HFFc6 (cell line): ENCODE results near the gene CYTH4. TPM values are rescaled to one million over a fixed set of nuclear protein-coding genes. Genes with fewer than 3 reads are reported as not detected.

Source experiments
- DNase-seq: peaks from one replicate; pipeline ENCODE4 v3.0.0-alpha.2; 2018
- H3K27ac Mint-ChIP-seq: 2 replicates; pipeline ENCODE4 v1.8.0; 2020; ENCODE audit warnings: mild to moderate bottlenecking, mixed read lengths
- H3K27me3 Mint-ChIP-seq: 2 replicates; pipeline ENCODE4 v1.8.0; 2021; ENCODE audit warnings: mild to moderate bottlenecking, moderate library complexity, mixed read lengths; ENCODE audit not compliant: insufficient read depth
- H3K36me3 Mint-ChIP-seq: 2 replicates; pipeline ENCODE4 v1.8.0; 2021; ENCODE audit warnings: low read depth, mixed read lengths
- H3K4me1 Mint-ChIP-seq: 2 replicates; pipeline ENCODE4 v1.8.0; 2020; ENCODE audit warnings: low read depth, mixed read lengths
- H3K4me3 Mint-ChIP-seq: 2 replicates; pipeline ENCODE4 v1.8.0; 2020; ENCODE audit warnings: mild to moderate bottlenecking, moderate library complexity, mixed read lengths
- H3K9me3 Mint-ChIP-seq: 2 replicates; pipeline ENCODE4 v1.8.0; 2020; ENCODE audit warnings: mild to moderate bottlenecking, mixed read lengths
- total RNA-seq, 6 experiments: library from RNA; stranded (reverse); fragmentation: NEBNext Ultra II Directional; extraction: Animal tissue kit (Norgen Biotek cat#: 25700); gene quantifications; 2 replicates in 1 of 6; 3 replicates in 5 of 6; pipeline ENCODE4 v1.2.3, GENCODE V29; 2021
- TF ChIP-seq, protein P1 (sequence below): fragments of 200-600 bp; sonication (generic); IDR thresholded peaks from 2 replicates; pipeline ENCODE4 v1.5.0; 2021; ENCODE audit warnings: antibody characterized with exemption, mild to moderate bottlenecking

CYTH4 gene
- total RNA-seq, 6 experiments from 2014 or later = 0.28 TPM; not detected in 5

DNA sequence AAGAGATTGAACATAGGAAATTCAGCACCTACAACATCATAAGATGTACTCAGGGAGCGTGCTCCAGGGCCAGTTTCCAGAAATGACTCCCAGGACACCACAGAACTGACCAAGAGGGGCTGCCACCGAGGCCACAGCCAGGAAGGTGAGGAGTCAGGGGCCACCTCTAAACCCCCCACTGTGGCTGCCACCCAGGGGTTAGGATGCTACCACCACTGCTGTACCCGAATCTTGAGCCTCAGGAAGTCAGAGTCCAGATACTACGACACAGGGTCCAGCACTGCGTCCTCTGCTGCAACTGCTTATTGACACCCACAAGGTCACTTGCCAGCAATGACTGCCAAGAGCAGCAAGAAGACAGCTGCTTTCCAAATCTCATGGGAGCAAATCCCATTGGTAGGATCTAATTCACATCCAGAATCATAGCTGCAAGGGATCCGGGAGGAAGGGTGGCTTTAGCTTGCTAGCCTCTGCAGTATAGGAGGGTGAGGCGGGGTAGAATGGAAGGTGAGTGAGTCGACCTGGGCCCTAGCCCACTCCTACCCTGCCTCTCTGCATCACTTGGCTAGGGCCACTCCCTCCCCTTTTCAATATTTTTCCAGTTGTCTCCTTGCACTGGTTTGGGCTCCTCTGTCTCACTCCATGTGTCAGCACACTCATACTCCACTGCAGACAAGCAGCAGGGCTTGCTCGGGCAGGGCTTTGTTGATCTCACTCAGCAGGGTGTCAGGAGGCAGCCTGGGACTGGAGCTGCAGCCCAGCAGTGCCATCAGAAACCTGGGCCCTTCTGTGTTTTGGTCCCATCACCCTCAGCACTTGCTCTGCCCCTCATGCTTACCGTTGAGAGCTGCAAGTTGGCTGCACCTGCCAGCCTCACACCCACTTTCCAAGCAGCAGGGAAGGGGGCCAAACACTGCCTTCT, 18.1 kb upstream of the CYTH4 start:
- H3K4me3 Mint-ChIP-seq = no peak overlapping the region

DNA sequence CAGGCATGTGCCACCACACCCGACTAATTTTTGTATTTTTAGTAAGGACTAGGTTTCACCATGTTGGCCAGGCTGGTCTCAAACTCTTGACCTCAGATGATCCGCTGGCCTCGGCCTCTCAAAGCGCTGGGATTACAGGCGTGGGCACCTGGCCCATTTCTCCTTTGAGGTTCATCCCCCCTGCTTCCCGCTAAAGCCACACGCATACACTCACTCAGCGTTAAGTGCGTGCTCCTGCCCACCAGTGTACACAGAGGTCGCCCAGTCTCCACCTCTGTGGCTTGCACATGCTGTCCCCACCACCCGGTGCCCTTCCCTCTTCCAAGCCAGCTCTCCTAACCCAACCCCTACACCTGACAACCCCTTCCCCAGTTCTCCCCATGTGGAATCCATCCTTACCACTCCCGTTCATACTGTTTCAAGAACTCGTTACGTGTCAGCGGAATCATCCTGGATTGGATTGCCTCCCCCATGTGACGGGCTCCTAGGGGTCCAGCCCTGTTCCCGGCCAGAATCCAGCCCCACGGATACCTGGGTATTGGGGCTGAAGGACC, 15.7 kb upstream of the CYTH4 start:
- TF ChIP-seq, protein P1, sequence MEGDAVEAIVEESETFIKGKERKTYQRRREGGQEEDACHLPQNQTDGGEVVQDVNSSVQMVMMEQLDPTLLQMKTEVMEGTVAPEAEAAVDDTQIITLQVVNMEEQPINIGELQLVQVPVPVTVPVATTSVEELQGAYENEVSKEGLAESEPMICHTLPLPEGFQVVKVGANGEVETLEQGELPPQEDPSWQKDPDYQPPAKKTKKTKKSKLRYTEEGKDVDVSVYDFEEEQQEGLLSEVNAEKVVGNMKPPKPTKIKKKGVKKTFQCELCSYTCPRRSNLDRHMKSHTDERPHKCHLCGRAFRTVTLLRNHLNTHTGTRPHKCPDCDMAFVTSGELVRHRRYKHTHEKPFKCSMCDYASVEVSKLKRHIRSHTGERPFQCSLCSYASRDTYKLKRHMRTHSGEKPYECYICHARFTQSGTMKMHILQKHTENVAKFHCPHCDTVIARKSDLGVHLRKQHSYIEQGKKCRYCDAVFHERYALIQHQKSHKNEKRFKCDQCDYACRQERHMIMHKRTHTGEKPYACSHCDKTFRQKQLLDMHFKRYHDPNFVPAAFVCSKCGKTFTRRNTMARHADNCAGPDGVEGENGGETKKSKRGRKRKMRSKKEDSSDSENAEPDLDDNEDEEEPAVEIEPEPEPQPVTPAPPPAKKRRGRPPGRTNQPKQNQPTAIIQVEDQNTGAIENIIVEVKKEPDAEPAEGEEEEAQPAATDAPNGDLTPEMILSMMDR = no peak
- Mint-ChIP-seq H3K4me3 (peak overlapping the region; percentile 90), H3K4me1 (peaks cover 23% of the 10 kb centered on the region), H3K27me3 (peaks cover 19% of the 10 kb centered on the region), H3K36me3 (peaks cover 8% of the 10 kb centered on the region), H3K27ac (no peak overlapping the region), H3K9me3 (peaks cover 23% of the 10 kb centered on the region)
- DNase-seq = no peak

More for the DNA sequence above, 18.1 kb upstream of the CYTH4 start:
- Mint-ChIP-seq H3K27me3 (peaks cover 27% of the 10 kb centered on the region), H3K9me3 (peaks cover 23% of the 10 kb centered on the region), H3K27ac (no peak overlapping the region), H3K4me1 (peaks cover 28% of the 10 kb centered on the region), H3K36me3 (peaks cover 8% of the 10 kb centered on the region)
- no peak for DNase-seq
- TF ChIP-seq, protein P1 = no peak

DNA sequence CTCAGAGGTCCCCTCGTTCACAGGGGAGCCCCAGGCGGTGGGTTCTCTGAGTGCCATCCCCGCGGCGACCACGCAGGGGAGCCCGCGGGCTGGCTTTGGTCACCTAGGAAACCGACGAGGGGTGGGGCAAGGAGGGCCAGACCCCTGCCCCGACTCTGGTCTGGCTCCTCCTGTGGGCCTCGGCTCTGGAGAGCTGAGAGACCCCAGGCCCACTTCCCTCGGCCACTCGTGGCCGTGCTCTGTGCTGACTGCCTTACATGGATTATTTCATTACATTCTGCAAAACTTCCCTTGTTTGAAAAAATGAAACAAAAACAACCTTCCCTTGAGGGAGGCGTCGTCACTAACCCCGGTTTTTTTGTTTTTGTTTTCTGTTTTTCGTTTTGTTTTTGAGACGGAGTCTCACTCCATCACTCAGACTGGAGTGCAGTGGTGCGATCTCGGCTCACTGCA, 15.1 kb upstream of the CYTH4 start:
- Mint-ChIP-seq H3K4me1 (peaks cover 28% of the 10 kb centered on the region), H3K4me3 (peak overlapping the region; percentile 90), H3K27ac (peak overlapping the region; percentile 79), H3K27me3 (peaks cover 16% of the 10 kb centered on the region), H3K36me3 (peaks cover 8% of the 10 kb centered on the region), H3K9me3 (peaks cover 23% of the 10 kb centered on the region)
- no peak for DNase-seq
- TF ChIP-seq, protein P1 = peak; percentile 87

DNA sequence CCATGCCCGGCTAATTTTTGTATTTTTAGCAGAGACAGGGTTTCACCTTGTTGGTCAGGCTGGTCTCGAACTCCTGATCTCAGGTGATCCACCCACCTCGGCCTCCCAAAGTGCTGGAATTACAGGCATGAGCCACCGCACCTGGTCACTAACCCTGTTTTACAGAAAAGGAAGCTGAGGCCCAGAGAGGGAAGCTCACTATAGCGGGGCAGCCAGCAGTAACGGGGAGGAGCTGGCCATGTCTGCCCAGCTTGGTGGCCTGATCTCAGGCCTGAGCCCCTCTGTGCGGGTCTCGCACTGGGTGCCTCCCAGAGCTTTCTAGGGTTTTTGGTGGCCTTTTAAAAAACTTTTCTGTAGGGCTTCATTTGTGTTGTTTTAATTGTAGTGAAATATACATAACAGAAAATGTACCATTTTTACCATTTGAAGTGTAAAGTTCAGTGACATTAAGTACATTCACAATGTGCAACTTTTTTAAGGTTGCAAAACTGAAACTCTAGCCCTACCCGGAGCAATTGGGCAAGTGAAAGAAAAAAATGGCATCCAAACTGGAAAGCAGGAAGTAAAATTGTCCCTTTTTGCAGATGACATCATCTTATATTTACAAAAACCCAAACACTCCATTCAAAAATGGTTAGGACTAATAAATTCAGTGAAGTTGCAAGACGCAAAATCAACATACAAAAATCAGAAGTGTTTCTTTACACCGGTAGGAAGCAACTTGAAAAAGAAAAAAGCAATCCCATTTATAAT, 14.5 kb upstream of the CYTH4 start:
- TF ChIP-seq, protein P1 = no peak
- Mint-ChIP-seq H3K4me3 (peak overlapping the region; percentile 90), H3K4me1 (peaks cover 31% of the 10 kb centered on the region), H3K27ac (peak overlapping the region; percentile 79; the same call in 1 of the 2 replicates), H3K36me3 (peaks cover 8% of the 10 kb centered on the region), H3K9me3 (peaks cover 23% of the 10 kb centered on the region), H3K27me3 (peaks cover 11% of the 10 kb centered on the region)
- DNase-seq = no peak

DNA sequence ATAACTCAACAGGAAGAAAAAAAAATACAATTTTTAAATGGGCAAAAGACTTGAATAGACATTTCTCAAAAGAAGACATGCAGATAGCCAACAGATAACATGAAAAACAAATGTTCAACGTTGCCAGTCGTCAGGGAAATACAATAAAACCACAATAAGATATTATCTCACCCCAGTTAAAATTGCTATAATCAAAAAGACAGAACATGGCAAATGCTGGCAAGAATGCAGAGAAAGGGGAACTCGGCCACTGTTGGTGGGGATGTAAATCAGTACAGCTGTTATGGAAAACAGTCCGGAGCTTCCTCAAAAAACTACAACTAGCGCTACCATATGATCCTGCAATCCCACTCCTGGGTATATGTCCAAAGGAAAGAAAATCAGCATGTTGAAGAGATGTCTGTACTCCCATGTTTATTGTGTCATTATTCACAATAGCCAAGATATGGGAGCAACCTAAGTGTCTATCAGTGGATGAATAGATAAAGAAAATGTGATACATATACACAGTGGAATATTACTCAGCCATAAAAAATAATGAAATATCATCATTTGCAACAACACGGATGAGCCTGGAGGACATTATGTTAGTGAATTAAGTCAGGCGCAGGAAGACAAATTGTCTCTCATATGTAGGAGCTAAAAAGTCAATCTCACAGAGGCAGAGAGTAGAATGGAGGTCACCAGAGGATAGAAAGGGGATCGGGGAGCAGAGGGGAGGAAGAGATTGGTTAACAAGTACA, 12.2 kb upstream of the CYTH4 start:
- no peak overlapping the region for H3K27ac Mint-ChIP-seq
- peaks cover 41% of the 10 kb centered on the region for H3K4me1 Mint-ChIP-seq
- TF ChIP-seq, protein P1 = no peak
- peaks cover 4% of the 10 kb centered on the region; the same call in 1 of the 2 replicates for H3K27me3 Mint-ChIP-seq
- DNase-seq = no peak
- H3K4me3 Mint-ChIP-seq = no peak overlapping the region
- 0 out of 2 replicates have a peak, but pooled peaks cover 2% of the 10 kb centered on the region for H3K9me3 Mint-ChIP-seq
- H3K36me3 Mint-ChIP-seq = no peaks in the 10 kb centered on the region
